ENCODE data around the gene TPPP2.

TPPP2 gene

GRCh38 chr14:21077672-21078071 lies 47.7 kb downstream of the TPPP2 start:
- DNase-seq (ENCODE audit: low read depth), result no peak

DNA sequence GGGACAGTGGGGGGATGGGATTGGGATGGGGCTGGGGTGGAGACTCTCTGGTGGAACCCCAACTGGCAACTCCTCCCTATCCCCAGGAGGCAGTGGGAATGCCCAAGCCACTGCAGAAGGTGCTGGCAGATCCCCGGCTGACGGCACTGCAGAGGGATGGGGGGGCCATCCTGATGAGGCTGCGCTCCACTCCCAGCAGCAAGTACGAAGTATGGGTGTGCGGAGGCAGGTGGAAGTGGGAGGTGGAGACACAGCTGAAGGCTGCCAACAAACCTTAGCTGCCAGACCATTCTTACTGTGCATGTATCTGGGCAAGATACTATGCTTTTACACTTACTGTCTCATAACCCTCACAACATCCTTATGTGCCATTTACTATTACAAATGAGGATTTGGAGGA lies 48.3 kb downstream of the TPPP2 start:
- no peak for DNase-seq (ENCODE audit: low read depth)

GRCh38 chr14:21078726-21079125 lies 48.7 kb downstream of the TPPP2 start:
- no peak for DNase-seq (ENCODE audit: low read depth)

DNA sequence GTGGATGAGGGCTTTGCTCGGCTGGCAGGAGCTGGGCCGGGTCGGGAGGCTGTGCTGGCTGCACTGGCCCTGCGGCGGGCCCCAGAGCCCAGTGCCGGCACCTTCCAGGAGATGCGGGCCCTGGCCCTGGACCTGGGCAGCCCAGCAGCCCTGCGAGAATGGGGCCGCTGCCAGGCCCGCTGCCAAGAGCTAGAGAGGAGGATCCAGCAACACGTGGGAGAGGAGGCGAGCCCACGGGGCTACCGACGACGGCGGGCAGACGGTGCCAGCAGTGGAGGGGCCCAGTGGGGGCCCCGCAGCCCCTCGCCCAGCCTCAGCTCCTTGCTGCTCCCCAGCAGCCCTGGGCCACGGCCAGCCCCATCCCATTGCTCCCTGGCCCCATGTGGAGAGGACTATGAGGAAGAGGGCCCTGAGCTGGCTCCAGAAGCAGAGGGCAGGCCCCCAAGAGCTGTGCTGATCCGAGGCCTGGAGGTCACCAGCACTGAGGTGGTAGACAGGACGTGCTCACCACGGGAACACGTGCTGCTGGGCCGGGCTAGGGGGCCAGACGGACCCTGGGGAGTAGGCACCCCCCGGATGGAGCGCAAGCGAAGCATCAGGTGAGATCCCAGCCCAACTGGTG lies 51.6 kb downstream of the TPPP2 start:
- no peak for DNase-seq (ENCODE audit: low read depth)
